Activated CD8-positive, alpha-beta memory T cell treated with anti-CD3 and anti-CD28 coated beads for 48 hours (primary cell): Measurements from ENCODE around the gene TRMT2A.

Source experiments
- DNase-seq, 3 experiments: peaks; one replicate each; pipeline ENCODE4 v3.0.0-alpha.2; 2020; ENCODE audit warnings: low read depth in 2 of 3, low spot score in 2 of 3

The TRMT2A gene

GRCh38 chr22:20123366-20124082, 6.5 kb upstream of the TRMT2A start:
- no peak for DNase-seq

- no peak for DNase-seq
These were observed 4.9 kb upstream of the TRMT2A start for GRCh38 chr22:20121856-20122415.

DNA sequence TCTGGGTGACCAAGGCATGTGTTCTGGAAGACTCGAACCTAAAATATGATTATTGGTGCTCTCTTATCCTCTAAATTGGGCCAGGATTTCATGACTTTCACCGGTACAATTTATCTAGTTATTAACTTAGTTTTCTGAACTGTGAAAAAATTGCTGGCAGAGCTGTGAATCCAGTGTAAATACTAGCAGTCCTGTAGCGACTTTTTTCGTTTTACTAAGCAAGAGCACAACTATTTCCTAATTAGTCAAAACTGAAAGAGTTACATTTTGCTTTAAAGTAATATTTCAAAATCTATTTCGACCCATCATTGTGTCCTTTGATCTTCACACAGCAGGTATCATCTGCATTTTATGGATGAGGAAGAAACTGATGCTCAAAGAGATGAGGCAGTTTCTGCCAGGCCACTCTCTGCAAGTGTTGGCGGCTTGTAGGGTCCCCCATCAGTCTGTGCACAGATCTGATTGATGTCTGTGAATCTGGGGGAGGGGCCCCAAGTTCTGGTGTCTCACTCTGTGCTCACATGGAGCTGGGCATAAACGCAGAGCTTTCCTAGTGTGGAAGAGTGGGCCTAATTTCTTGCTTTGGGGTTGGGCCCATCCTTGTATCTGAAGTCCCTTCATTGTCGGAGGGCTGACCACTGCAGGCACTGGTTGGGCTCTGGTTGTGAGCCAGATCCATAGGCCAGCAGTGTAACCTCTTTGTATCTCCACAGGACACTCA, 1.4 kb upstream of the TRMT2A start:
- DNase-seq: no peak

DNA sequence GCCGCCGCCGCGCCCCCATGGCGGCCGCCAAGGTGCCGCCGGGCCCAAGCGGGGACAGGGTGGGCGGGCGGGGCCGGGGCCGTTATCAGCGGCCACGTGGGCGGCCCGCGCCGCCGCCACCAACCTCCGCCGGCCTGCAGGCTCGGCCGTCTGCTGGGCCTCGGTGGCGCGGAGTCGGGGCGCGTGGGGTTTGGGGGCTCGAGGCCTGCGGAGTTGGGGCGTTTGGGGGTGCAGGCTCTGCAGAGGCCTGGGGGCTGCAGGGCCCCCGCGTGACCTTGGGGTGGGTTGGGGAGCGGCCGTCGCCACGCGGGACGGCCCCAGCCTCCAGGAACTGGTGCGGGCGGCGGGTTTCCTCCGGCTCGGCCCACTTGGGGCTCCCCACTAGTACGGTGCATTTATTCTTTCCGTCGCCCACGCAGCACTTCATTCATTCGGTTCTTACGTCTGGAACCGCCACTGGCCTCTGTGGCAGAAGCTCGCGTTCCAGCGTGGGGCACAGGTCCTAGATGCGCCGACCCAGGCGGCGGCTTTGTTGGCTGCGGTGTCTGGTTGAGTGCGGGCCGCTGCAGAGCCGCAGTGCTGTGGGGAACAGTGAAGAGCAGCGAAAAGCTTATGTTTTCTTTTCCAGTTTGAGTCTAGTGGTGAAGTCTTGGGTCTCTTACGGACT, 740 bp upstream of the TRMT2A start:
- peak in 2 of 3 experiments; percentile 52 to 65 for DNase-seq

DNA sequence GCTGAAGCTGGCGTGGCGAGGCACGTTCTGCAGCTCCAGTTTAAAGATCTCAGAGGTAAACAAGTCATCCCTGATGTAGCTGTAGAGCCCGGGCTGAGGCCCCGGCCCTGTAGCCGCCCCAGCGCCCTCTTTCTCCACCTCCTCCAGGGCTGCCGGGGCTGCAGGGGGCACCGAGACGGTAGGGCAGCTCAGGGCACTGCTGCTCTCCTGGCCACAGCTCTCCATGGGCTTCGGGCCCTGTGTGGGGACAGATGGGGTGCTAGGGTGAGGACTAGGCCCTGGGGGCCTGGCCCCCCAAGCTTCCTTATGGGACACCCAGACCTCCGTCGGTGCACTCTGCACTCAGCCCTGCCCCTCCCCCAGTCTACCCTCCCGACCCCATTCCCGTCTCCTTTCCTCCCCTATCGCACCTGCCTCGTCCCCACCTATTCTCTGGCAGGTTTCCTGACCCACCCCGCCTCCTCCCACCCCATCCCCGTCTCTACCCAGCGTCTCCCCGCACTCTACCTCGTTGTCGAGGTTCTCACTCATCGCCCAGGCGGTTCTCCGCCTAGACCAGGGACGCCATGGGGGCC, 563 bp downstream of the TRMT2A start:
- DNase-seq: no peak

DNA sequence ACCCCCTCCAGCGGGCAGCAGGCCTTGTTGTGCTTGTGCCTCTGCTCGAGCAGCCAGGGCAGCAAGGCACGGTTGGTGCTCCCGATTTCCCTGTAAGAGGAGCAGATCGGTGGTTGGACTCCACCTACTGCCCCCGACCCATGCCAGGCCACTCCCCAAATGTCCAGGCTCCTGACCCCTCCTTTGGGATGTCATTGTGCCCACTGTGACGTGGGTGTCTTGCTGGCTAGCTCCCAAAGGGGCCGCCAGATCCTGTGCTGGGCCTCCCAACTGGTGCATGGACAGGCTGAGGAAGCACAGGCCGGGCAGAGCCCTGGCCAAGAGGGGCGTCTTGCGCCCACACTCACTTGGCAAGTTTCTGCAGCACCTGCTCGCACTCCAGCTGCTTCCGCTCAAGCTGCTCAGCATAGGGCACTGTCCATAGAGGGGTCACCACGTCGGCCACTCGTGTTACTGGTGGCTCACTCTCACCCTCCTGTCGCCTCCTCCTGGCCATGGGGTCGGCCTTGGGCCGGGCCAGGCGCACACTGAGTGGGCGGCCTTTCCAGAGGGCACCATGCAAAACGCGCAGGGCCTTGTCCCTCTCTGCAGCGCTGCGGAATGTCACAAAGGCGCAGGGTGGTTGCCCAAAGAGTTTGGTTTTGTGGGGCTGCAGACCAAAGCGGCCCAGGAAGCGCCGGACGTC, 1.2 kb downstream of the TRMT2A start, which contains the start of gene RANBP1:
TSS of gene RANBP1 (plus strand) at position 414 of the 685 bp plus-strand sequence. CDS start at position 495, 81 bp downstream.
- no peak for DNase-seq

- DNase-seq: no peak
These were observed 2.2 kb downstream of the TRMT2A start for GRCh38 chr22:20114506-20115475.

GRCh38 chr22:20113551-20114310, 3.3 kb downstream of the TRMT2A start:
- DNase-seq: no peak

GRCh38 chr22:20112623-20113511, 4.2 kb downstream of the TRMT2A start:
- no peak for DNase-seq

GRCh38 chr22:20111689-20112622, 5.1 kb downstream of the TRMT2A start:
- DNase-seq: no peak

DNA sequence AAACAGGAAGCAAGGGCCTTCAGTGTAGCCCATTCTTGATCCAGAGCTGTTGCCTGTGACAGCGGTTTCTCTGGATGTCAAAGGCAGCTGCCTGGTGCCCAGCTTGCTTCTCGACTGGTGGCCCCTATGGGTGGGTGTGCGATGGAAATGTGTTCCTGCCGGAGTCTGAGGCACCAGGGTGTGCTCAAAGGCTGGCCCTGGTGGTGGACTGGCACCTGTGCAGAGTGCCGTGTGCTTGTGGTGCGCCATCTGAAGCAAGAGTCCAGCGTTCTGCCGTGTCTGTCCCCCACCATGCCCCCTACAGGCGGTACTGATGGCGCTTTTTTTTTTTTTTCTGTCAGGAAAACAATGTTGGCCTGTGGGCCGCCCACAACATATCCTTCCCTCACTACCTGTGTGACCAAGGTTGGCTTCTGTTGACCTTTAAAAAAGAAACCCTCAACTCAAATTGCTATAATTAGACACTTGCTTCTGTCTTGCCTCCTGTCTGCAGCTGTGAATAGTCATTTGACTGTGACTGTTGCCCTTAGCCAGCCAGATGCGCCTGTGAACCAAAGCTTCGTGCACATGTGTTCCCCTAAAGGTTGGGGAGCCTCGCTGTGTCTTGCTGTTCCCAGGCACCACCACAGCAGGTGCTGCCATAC, 5.9 kb downstream of the TRMT2A start:
- no peak for DNase-seq

DNA sequence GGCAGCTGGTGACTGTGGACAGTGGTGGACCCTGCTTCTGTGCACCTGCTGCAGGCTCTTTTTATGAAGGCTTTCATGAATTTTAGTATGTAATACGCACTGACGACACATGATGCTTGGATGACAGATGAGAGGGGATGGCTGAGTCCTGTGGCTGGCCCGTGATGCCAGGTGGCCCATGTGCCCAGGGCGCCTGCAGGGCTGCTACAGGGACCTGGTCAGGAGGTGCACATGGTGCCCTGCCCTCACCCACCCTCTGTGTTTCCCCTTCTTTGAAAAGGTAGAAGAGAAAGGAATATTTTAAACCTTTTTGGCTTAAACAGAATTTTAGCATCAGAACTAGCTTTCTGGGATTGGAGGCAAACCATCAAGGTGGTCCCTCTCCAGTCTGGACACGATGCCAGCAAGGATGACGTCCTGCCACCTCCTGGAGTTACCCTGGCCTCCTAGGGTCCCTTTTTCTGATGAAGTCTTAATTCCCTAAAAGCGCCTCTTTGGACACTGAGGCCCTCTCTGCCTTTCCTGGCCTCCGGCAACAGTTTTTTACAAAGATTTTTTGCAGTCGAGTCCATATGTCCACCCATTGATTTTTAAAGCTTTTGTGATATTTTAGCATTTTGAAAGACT, 6.6 kb downstream of the TRMT2A start:
- DNase-seq: no peak

- no peak for DNase-seq
These were observed 7.3 kb downstream of the TRMT2A start for GRCh38 chr22:20109411-20110358.

DNA sequence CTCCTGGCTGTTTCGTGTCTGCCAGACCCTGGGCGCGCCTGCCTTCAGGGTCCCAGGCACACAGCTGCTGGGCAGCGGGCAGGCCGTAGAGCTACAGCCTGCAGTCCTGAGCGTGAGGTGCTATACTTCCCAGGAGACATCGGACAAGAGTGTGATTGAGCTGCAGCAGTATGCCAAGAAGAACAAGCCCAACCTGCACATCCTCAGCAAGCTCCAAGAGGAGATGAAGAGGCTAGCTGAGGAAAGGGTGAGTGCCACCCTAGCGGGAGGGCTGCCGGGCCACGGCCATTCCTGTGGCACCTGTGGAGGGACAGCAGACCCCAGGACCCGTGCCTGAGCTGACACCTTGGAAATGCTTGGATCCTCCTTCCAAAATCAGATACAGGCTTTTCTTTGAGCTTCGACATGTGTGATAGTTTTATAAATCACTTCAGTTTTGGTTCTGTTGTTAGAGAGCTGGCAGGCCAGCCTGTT, 8.2 kb downstream of the TRMT2A start:
- DNase-seq: no peak
